HL-60 (cell line): Measurements from ENCODE around the gene PRRC1.
A peak's percentile ranks its signal among the peaks of the same experiment; 100 is the strongest.

Experiments used
- DNase-seq, 2 experiments: peaks; one replicate each; pipeline ENCODE4 v3.0.0-alpha.2; 2010 to 2020; ENCODE audit warnings: low read depth in 1 of 2, low spot score in 1 of 2
- H3K27ac ChIP-seq: fragments of 250-450 bp; sonication (Bioruptor Pico); replicated peaks from 2 replicates; pipeline ENCODE4 v1.5.1; 2020; ENCODE audit warnings: mild to moderate bottlenecking, moderate library complexity
- H3K27me3 ChIP-seq: fragments of 250-450 bp; sonication (Bioruptor Pico); 2 replicates; pipeline ENCODE4 v1.5.1; 2021; ENCODE audit warnings: mild to moderate bottlenecking, moderate library complexity; ENCODE audit not compliant: insufficient read depth, poor library complexity, severe bottlenecking
- H3K4me3 ChIP-seq: replicated peaks from 2 replicates; pipeline ENCODE4 v1.5.1; 2011; ENCODE audit warnings: mild to moderate bottlenecking, control low read depth, low read length; ENCODE audit not compliant: insufficient read depth
- CTCF ChIP-seq: IDR thresholded peaks from one replicate; pipeline ENCODE4 v1.5.1; 2011; ENCODE audit warnings: low read length, control low read depth, inconsistent platforms; ENCODE audit not compliant: insufficient read depth
- GABPA ChIP-seq: IDR thresholded peaks from 2 replicates; pipeline ENCODE4 v1.6.1; 2012; ENCODE audit warnings: low read depth
- POLR2AphosphoS5 ChIP-seq: IDR thresholded peaks from 2 replicates; pipeline ENCODE4 v1.6.1; 2012; ENCODE audit warnings: low read depth
- REST ChIP-seq: IDR thresholded peaks from 2 replicates; pipeline ENCODE4 v1.6.1; 2012; ENCODE audit warnings: low read depth; ENCODE audit not compliant: insufficient replicate concordance
- SPI1 ChIP-seq: IDR thresholded peaks from 2 replicates; pipeline ENCODE4 v1.6.1; 2012; ENCODE audit warnings: low read depth, mild to moderate bottlenecking, borderline replicate concordance

Gene PRRC1

GRCh38 chr5:127486471-127486870 lies 31.0 kb upstream of the PRRC1 start:
- H3K27me3 ChIP-seq: no peaks in the 10 kb centered on the region
- no peak overlapping the region for H3K27ac ChIP-seq
- no peak for TF ChIP-seq REST
- TF ChIP-seq POLR2AphosphoS5: no peak
- TF ChIP-seq CTCF: no peak
- no peak for TF ChIP-seq GABPA
- no peak for TF ChIP-seq SPI1
- no peak overlapping the region for H3K4me3 ChIP-seq
- DNase-seq: no peak

- Histone ChIP-seq H3K27me3 (no peaks in the 10 kb centered on the region), H3K27ac (no peak overlapping the region), H3K4me3 (no peak overlapping the region)
- DNase-seq: no peak
- TF ChIP-seq CTCF (peak; percentile 6), REST (no peak)
These were observed 24.3 kb upstream of the PRRC1 start for GRCh38 chr5:127492854-127493738.

GRCh38 chr5:127498548-127498947 lies 18.9 kb upstream of the PRRC1 start:
- no peak overlapping the region for H3K27ac ChIP-seq
- DNase-seq: no peak
- no peaks in the 10 kb centered on the region for H3K27me3 ChIP-seq
- TF ChIP-seq SPI1: no peak
- no peak for TF ChIP-seq GABPA
- TF ChIP-seq CTCF: no peak
- no peak for TF ChIP-seq REST
- no peak for TF ChIP-seq POLR2AphosphoS5
- H3K4me3 ChIP-seq: no peak overlapping the region
